NCI-H526 treated with DMSO at 0.1 percent for 48 hours (cell line): ENCODE results near the gene BACH2.
"Not testable (repeated sequence)": the region's sequence is repeated elsewhere in the genome, so short reads cannot be mapped to it uniquely, and the experiment has no call there.

Experiments used
- DNase-seq: peaks from one replicate; lab custom pipeline; 2025; lab: John Stamatoyannopoulos, UW

BACH2 gene

DNA sequence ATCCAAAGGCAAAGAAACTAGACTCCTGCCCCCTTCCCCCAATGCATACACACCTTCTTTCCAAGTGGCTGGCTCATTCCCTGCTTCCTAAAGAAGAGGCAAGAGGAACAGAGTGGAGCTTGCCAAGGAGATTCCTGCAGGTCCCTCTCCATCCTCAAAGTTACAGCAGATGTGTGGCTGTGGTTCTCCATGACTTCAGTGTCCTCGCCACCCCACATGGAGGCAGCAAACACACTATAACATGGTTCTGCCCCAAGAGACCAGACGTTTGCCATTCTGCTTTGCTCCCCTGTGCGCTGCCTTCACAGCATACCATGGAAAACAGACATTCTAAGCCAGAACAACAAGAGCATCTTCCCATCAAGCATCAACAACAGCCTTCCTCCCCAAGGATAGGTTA, 84.4 kb downstream of the BACH2 start:
- no peak for DNase-seq

DNA sequence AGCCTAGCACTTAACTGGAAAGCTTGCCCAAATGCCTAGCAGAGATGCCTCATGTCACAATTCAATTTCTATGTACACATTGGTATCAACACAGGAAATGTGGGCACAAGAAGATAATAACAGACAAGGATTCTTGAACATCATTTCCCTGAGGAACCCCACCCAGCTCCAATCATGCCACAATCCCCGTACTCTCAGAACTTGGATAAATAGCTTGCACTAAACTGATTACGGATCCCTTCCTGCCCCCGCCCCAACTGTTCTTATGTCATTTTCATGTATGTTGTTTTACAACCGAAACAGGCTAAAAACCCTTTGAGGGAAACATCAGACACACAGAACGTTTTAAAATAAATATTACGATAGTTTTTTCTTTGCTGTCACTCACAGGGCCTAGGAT, 87.1 kb downstream of the BACH2 start:
- no peak for DNase-seq

DNA sequence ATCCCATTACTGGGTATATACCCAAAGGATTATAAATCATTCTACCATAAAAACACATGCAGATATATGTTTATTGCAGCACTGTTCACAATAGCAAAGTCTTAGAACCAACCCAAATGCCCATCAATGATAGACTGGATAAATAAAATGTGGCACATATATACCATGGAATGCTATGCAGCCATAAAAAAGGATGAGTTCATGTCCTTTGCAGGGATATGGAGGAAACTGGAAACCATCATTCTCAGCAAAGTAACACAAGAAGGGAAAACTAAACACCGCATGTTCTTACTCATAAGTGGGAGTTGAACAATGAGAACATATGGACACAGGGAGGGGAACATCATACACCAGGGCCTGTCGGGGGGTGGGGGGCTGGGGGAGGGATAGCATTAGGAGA, 88.0 kb downstream of the BACH2 start:
- DNase-seq, result not testable (repeated sequence)

DNA sequence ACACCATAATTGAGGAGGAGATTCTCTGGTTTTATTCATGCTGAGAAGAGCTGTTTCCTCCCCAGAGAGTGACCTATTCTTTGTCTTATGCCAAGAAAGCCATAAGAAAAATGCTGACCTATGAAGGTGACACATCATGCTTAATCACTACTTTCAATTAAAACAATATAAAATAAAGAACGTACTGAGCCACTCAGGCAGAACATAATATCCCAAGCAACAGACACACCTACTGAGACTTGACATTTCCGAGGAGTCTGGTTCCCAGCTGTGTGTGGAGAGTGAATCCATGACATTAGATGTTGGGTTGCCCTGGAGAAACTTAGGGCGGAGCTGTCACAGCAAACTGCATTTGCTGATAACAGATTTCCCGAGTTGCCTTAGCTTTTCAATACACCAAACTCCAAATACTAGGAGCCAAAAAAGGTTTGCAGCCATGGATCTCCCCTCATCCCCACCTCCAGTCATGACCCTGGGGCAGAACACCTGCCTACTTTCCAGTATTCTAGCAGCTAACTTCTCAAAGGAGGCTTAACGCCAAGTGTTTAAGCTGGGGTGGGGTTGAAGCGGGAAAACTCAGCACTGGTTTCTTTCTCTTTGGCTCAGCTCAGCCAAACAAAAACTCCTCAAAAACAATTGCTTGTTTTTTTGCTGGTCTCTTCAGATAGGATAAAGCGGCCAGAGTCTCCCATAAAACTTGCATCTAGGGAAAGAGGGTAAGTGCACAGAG, 92.2 kb downstream of the BACH2 start:
- DNase-seq, result no peak

DNA sequence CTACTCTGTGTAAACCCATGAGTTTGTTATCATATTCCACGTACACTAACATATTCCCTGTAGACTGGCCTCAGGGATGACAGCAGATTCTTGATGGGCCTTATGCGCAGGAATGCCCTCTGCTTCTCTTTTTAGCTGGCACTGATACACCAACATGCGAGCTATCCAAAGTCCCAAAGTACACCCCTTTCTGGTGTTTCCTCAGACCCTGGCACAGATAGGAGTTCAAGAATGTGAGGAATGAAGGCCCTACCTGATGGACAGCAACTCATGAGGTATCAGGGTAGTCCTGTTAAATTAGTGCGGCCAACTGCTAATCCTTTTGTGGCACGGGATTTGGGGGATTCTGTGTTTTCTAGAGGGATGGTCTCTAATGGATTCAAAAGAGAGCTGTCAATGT, 93.0 kb downstream of the BACH2 start:
- no peak for DNase-seq

DNA sequence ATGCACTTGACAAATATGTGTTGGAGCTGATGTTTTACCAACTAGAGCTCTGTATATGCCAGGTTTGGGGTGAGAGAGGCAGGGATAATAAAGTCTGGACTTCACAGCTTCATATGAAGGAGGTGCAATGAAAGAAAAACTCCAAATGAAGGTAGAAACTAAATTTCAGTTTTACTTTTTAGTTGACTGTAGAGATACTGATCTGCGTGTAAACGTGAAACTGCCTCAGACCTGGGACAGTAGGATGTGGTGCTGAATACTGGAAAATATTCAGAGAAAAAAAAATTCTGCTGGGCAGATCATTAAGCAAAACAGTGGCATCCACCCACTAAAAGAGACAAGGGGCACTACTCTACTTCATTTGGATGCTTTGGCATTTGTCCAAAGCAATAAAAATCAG, 94.5 kb downstream of the BACH2 start:
- no peak for DNase-seq

DNA sequence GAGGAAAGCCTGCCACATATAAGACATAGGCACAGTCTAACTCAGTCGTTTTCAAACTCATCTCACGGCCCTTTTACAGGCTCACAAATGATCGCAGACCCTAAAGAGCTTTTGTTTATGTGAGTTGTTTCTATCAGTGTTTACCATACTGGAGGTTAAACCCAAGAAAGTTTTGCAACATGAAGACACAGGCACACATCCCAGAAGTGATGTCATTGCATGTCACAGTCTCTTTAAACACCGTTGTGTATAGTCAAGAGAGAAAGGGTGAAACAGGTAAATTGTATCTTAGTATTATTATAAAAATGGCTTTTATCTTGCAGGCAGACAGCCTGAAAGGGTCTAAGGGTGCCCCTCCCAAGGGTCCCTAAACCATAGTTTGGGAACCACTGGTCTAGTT, 96.7 kb downstream of the BACH2 start:
- DNase-seq, result no peak

DNA sequence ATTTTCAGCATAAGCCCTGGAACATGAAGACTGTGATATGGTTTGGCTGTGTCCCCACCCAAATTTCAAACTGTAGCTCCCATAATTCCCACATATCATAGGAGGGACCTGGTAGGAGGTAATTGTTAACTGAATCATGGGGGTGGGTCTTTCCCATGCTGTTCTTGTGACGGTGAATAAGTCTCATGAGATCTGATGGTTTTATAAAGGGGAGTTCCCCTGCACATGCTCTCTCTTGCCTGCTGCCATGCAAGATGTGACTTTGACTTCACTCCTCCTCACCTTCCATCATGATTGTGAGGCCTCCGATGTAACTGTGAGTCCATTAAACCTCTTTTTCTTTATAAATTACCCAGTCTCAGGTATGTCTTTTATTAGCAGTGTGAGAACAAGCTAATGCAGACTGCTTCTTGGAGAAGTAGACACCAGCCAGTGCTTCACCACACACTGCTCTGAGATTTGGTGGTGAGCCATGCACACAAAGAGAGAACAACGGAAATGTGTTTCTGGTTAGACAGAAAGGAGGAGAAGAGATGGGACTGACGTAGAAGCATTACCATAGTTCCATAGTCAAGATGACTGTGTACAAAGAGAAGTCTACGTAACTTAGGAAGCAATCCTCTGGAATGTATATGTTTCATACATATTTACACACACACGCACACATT, 97.8 kb downstream of the BACH2 start:
- DNase-seq, result no peak

DNA sequence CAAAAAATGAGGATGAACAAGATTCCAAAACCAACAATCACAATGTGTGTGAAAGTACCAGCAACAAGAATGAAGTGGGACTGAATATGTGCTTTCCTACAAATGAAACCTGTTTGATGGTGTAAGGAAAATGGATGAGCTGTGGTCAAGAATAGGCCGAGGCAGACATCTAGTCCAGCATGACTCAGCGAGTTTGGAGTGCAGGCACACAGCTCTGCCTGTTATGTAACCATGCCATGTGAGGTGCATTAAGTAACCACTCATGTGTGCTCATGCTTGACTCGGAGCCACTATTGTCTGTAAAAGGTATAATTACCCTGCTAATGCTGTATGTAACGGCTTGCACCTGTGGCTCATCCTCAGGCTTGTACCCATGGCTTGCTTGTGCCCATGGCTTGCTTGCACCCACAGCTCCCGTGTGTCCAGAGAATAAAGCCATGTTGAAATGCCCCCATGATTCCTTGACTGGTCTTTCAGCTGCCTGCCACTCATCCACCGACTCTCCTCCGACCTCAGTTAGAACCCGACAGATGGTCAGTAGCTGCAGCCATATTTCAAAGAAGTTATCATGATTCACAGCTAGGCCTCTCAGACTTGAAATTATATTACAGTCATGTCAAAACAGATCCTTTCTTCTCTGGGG, 98.7 kb downstream of the BACH2 start:
- no peak for DNase-seq

DNA sequence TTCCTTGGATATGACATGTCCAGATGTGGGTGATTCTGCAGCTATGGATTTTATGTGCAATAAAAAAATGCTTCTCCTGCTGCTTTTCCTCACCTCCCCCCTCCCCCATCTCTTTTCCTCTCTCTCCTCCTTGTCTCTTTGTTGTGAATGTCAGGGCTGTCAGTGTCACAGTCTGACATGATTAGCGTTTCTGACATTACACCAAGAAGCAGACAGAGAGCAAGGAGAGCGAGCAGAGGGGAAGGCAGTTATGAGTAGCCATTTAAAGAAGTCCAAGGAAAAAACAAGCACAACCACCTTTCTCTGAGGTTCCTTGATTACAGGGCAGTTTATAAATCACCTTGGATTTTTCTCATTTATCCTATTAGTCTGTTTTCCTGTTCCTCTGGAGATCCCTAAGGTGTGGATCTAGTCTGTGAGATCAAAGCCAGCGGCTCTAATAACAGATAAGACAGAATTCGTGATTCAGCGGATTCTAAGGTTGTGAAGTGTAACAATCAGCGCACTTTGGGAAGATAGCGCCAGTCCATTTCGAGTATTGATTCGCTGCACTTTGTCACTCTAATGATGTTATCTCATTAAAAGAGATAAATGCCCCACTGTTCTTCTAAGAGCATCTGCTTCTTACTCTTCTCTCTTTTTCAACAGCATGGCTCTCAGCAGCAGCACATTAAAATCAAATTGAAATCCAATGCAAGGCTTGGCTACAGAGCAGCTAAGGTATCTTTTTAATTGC, 101.4 kb downstream of the BACH2 start:
- DNase-seq, result no peak

DNA sequence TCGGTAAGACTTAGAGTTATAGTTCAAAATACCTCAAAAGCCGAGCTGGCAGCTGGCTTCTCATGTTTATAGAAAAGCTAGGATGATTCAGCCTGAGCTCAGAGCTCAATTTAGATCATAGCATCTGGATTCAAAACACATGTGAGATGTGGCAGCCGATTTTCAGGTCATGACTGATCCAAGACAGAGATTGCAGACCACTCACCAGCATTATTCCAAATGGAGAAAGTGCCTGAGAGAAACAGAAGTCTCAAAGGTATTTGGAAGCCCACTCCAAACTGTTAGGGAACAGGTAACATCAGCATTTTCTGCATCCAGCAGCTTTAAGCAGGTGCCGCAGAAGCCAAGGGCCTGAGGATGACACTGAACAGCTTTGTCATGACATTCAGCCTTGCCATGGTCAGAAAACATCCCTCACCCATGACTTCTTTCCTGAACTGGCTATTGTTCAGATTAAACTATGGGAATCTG, 102.2 kb downstream of the BACH2 start:
- DNase-seq, result no peak

DNA sequence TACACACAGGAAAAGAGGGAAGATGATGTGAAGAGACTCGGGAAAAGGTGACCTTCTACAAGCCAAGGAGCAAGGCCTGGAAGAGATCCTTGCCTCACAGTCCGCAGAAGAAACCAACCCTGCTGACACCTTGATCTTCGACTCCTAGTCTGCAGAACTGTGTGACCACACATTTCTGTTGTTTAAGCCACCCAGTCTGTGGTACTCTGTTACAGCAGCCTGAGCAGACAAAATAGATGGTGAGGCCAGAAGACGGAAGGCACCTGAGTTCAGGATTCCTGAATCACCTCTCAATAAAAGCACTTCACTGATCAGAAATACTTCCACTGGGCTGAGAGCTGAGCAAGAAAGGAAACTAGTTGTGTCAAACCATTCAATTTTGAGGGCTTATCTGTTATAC, 103.3 kb downstream of the BACH2 start:
- DNase-seq, result no peak

DNA sequence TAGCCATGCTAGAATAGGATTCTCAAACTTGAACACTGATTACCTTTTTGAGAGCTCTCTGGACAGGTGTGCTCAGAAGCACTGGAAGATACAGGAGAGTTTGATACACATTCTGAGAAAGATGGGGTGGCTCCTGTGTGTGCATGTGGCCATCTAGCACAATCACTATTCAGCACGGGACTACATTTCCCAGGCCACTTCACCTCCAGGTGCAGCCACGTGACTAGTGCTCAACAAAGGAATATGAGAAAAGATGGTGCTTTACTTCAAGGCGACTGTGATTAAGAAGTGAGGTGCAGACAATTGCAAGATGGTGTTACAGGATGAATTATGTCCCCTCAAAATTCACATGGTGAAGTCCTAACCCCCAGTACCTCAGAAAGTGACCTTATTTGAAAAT, 103.8 kb downstream of the BACH2 start:
- no peak for DNase-seq

DNA sequence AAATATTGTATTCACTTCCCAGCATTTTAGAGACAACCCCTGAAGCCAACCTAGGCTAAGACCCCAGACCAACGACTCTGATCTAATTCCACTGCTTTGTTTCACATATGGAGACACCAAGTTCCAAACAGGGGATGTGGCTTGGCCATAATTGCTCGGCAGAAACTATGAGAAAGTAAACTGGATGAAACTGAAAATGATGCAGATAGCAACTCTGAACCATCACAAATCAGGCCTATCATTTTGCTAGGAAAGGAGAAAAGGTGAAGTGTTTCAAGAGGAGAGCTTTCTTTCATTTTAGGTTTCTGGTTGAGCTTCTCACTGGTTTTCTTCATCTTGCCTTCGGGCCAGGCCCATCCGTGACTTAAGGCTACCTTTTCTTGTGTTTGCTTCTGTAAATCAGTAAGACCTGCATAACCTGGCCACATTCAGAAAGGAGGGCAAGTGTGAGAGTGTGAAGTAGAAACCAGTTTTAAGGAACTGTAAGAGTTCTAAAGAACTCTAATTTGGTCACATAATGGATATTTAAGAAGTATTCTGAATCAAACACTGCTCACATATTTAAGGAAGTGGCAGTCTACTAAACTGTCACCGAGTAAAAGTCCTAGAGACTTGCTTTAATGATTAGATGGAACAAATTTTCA, 105.8 kb downstream of the BACH2 start:
- no peak for DNase-seq

DNA sequence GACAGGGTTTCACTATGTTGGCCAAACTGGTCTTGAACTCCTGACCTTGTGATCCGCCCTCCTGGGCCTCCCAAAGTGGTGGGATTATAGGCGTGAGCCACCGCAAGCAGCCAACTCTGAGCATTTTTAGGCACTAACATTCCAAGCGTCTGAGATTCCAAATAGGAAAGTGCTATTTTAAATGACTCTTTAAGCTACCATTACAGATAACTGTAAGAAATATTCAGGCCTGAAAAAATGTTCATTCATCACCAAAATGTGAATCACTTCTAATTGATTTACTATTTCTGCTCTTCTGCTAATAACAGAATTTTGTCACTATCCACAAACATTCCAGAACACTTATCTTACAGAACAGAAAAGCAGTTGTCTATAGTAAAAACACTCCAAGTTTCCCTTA, 106.5 kb downstream of the BACH2 start:
- DNase-seq, result no peak

DNA sequence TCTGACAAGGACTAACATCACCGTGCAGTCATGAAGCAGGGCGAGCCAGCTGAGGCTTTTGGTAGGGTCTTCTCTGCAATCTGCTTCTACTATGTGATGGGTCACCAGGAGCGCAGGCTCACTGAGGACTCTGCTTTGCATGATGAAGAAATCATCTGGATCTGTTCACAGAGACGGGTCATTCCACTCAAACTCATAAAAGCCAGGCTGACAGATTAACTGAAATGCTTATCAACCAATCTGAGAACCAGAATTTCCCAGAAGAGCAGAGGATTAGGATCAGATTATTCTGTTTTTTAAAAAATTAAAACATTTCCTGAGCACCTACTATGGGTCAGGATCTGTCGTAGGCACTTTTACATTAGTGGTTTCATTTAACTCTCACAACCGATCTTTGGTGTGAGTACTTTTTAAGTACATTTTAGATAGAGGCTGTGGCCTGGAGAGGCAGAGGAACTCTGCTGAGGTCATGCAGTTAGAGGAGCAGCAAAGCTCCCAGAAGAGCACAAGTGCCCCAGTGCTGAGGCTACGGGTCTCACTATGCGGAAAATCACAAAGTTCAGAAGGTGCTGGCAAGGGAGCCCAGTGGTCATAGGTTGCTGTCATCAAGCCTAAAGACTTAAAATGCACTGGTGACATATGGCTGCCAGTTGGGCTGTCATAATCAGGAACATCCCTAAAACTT, 109.1 kb downstream of the BACH2 start:
- no peak for DNase-seq

DNA sequence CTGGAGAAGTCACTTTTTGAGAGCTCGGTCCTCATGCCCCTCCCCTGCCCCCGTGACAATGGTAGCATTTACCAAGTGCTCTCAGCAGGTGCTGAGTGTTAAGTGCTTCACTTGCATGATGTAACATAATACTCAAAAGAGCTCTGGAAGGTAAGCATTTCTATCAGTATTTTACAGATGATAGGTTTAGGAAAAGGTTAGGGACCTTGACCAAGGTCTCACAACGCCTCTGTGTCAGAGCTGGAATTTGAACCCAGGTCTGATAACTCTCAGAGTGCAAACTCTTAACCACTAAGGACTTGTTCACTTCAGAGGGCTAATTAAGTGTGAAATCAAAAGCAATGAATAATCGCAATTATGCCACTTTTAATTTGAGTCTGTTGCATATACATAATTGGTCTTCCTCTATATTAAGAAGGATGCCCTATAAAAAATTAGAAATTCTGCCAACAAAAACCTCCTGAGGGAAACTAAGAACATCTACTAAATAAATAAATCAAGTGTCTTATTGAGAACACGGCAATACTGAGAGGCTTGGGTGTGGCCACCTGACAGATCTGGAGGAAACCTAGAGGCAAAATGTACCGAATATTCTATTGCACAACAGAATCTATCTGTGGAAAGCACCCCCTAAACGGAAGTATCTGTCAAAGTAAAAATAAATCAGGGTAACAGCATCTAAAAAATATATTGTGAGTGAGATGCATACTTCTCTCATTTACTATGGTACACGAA, 109.8 kb downstream of the BACH2 start:
- no peak for DNase-seq

DNA sequence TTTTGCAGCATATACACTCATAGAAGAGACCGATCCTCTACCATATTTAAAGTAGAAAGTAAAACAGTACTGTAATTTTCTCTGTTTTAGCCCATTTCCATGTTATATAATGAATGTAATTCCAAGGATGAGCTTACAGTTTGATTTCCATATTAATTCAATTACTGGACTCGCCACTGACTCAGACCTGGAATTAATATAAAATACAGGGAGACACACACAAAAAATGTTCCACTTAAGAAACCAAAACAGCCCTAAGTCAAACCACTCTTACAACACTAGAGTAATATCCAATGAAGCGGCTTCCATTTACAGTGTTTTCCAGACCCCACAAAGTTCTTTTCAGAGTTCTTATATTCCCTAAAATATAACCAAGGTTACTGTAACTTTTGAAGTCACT, 110.6 kb downstream of the BACH2 start:
- DNase-seq, result no peak

DNA sequence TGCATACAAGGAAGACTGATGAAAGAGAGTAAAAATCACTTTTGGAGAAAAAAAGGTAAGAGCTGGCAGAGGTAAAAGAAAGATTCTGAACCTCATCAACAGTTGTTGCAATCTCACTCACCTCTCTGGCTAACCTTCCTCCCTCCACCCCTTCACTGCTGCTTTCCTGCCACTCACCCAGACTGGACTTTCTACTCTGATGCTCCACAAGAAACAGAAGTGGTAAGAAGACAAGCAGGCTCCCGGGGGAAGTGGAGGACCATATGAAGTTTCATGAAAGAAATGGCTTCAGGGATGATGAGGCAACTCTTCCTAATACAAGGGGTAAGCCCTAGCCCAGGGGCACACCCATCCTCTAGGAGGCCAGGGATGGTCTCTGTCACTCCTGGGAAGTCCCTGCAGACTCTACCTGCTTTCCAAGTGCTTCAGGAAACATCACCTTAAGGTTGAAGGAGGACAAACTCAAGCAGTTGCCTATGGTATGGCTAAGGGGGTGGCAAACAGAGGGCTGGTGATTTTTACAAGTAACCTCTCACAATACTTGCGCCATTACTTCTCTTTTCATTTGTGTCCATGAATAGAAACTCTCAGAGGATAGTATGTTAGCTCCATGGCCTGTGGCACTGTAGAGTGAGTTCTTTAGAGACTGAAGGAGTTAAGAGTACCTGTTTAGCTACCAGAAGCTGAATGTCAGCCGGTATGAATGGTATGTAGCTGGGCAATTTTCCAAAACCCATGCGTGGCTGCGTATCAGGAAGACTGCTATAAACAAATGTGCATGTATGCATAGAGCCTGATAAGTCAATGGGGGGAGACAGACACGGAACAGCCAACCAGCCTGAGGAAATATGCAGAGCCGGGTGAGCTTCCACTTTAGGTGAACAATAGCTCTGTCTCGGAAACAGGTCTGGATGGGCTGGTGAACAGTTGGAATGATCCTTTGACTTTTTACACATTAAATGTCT, 112.0 kb downstream of the BACH2 start:
- DNase-seq, result no peak
